Ovary (tissue), 3 donors: ENCODE results near the gene DIP2C.

Experiments
- CTCF ChIP-seq, 3 donors: fragments of 450-650 bp in 2 of 3; fragments of 200-600 bp in 1 of 3; IDR thresholded peaks; one replicate each; pipeline versions ENCODE4 v1.5.1 to v1.8.0; 2016 to 2022; ENCODE audit warnings: antibody characterized with exemption in 3 of 3, mild to moderate bottlenecking in 1 of 3
- EP300 ChIP-seq: sonication (generic); formaldehyde crosslinking; IDR thresholded peaks from one replicate; pipeline ENCODE4 v1.6.1; 2017; ENCODE audit warnings: antibody characterized with exemption
- POLR2A ChIP-seq: fragments of 450-650 bp; IDR thresholded peaks from one replicate; pipeline ENCODE4 v1.6.1; 2017; ENCODE audit warnings: antibody characterized with exemption, mild to moderate bottlenecking, moderate library complexity
- donor health status: DM: no; HTN: no; CAD: no.

- no peak for TF ChIP-seq CTCF (IDR thresholded peaks at IDR 0.05)
- no peak for TF ChIP-seq POLR2A
- TF ChIP-seq EP300, result no peak
These were observed 161.0 kb downstream of the DIP2C start for GRCh38 chr10:528173-529165.
